ENCODE results near the gene RELL1.
"Not testable (repeated sequence)": the region's sequence is repeated elsewhere in the genome, so short reads cannot be mapped to it uniquely, and the experiment has no call there.

Gene RELL1

DNA sequence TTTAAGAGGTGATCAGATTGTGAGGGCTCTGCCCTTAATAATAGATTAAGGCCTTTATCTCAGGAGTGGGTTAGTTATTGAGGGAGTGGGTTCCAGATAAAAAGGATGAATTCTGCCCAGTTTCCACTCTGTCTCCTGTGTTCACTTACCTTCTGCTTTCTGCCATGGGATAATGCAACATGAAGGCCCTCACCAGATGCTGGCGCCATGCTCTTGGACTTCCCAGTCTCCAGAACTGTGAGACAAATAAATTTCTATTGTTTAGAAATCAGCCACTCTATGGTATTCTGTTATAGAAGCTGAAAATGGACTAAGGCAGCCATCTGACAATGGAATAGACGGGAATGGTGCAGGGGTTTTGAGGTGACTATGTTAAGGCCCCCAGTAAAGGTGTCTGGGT is 6.9 kb upstream of the RELL1 start:
- DNase-seq (ENCODE audit: low read depth), result no peak

- no peak for DNase-seq (ENCODE audit: low read depth)
These were observed 4.8 kb upstream of the RELL1 start for GRCh38 chr4:37690976-37691375.

GRCh38 chr4:37689353-37690095 is 3.3 kb upstream of the RELL1 start:
- no peak for DNase-seq (ENCODE audit: low read depth)

DNA sequence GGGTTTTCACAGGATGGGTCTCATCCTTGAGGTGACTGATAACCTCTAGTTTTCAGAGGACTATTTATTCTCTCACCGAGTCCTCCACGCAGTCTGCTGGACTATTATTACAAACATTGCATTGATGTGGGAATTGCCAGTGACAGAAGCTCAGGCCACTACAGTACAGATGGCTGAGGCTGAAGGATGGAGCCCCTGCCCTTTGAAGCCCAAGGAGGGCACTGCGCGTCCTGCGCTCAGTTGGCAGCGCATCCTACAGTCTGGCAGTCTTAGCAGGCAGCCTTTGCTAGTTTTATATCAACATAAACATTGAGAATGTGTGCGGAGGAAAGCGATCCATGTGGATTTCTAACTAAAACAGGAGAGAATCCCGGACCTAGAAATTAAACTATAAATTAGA is 1.5 kb upstream of the RELL1 start:
- DNase-seq (ENCODE audit: low read depth), result no peak

- no peak for DNase-seq (ENCODE audit: low read depth)
These were observed 1.0 kb upstream of the RELL1 start for GRCh38 chr4:37687194-37687562.

DNA sequence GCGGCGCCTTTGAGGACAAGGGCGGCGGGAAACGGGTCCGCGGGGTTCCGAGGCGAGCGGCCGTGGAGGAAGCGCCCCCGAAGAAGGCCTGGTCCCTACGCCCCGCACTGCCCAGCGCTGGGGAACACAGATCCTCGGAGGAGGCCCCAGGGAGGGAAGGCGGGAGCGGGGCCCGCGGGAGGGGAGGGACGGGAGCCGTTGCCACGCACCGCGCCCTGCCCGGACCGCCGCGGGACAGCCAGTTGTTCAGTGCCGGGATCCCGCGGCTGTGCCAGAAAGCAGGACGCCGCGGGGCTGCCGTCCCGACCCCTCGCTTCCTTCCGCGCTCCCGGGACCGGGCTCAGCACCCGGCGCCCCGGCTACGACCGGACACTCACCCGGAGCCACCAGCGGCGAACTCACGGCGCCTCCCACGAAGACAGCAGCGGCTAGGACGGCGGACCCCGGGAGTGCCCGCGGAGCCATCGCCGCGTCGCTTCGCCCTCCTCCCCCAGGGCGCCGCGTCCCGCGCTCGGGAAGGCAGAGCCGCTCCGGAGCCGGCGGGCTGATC is 278 bp downstream of the RELL1 start:
- peak; percentile 37 for DNase-seq (ENCODE audit: low read depth)

- peak; percentile 53 for DNase-seq (ENCODE audit: low read depth)
These were observed 884 bp downstream of the RELL1 start for GRCh38 chr4:37685161-37685822.

- DNase-seq (ENCODE audit: low read depth), result no peak
These were observed 2.0 kb downstream of the RELL1 start for GRCh38 chr4:37684154-37684553.

DNA sequence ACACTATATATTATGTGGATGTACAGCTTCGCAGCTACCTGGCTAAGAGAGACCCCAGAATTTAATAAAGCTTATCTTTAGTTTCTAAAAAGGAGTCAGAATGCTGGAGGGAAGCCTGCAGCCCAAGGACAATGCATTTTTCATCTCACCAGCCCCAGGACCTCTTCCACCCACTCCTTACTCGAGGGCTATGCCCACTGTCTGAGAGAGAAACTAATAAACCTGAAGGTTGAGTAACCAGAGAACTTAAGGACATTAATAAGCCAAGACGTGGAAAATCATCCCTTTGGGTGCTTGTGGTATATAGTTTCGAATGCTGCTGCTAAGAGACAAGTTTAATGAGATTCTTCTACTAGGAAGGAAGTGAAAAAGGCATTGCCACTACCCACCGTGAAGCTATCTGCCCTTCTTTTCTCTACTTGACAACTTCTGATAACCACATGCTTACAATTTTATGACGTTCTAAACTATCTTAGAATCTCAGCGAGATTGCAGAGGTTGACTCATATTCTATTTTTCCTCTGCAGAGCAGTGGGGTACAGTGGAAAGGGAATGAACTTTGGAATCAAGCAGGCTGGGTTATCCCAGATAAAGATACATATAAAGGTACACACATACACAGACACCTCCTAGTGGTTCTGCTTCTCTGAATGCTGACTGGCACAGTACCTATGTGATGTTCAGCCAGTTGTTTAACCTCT is 3.3 kb downstream of the RELL1 start:
- no peak for DNase-seq (ENCODE audit: low read depth)

DNA sequence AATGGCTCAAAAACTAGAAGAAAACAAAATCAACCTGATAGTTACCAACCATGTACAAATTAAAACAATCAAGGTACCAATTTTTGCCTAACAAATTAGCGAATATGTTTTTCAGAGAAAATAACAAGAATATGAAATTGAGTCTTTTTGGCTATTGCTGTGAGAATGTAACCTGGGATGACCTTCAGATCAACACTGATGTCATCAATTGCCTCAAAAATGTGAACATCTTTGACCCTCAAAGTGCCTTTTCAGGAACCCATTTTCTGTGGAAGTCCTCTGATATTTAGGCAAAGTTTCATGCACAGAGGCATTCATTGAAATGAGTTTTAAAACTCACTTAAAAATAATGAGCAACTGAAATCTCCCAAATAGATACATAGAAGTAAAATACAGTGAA is 6.1 kb downstream of the RELL1 start:
- DNase-seq (ENCODE audit: low read depth), result no peak

GRCh38 chr4:37679301-37679700 is 6.9 kb downstream of the RELL1 start:
- no peak for DNase-seq (ENCODE audit: low read depth)

- peak; percentile 59 for DNase-seq (ENCODE audit: low read depth)
These were observed 7.6 kb downstream of the RELL1 start for GRCh38 chr4:37678624-37679023.

- no peak for DNase-seq (ENCODE audit: low read depth)
These were observed 10.4 kb downstream of the RELL1 start for GRCh38 chr4:37675587-37676290.

GRCh38 chr4:37674439-37674838 is 11.7 kb downstream of the RELL1 start:
- no peak for DNase-seq (ENCODE audit: low read depth)

GRCh38 chr4:37673538-37674192 is 12.5 kb downstream of the RELL1 start:
- DNase-seq (ENCODE audit: low read depth), result no peak

DNA sequence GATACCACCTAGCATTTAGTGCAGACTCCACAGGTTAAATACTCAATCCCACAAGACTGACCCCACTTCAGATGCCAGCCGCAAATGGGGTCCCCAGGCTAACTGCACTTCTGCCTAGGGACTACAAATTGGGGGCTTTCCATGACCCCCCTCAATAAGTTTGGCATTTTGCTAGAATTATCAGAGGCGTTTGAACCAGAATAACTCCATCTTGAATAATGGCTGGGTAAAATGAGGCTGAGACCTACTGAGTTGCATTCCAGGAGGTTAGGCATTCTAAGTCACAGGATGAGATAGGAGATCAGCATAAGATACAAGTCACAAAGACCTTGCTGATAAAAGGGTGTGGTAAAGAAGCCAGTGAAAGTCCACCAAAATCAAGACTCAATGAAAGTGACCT is 15.1 kb downstream of the RELL1 start:
- DNase-seq (ENCODE audit: low read depth), result no peak

DNA sequence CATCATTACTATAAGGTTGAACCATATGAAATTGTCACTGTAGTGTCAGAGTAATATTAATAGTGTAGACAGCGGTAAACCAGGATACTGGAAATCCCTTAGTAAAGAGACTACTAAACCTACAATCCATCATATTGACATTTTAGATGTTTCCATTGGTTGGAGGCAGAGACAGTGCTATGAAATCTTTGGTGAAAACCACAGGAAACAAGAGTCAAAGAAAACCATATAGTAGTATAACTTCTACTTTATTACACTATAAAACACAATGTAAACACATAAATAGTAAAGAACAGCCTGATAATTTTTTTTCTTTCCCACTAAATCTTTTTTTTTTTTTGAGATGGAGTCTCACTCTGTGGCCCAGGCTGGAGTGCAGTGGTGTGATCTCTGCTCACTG is 15.9 kb downstream of the RELL1 start:
- DNase-seq (ENCODE audit: low read depth), result no peak

DNA sequence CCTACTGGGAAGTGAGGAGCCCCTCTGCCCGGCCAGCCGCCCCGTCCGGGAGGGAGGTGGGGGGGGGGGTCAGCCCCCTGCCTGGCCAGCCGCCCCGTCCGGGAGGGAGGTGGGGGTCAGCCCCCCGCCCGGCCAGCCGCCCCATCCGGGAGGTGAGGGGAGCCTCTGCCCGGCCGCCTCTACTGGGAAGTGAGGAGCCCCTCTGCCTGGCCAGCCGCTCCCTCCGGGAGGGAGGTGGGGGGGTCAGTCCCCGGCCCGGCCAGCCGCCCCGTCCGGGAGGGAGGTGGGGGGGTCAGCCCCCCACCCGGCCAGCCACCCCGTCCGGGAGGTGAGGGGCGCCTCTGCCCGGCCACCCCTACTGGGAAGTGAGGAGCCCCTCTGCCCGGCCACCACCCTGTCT is 17.1 kb downstream of the RELL1 start:
- DNase-seq (ENCODE audit: low read depth), result not testable (repeated sequence)

DNA sequence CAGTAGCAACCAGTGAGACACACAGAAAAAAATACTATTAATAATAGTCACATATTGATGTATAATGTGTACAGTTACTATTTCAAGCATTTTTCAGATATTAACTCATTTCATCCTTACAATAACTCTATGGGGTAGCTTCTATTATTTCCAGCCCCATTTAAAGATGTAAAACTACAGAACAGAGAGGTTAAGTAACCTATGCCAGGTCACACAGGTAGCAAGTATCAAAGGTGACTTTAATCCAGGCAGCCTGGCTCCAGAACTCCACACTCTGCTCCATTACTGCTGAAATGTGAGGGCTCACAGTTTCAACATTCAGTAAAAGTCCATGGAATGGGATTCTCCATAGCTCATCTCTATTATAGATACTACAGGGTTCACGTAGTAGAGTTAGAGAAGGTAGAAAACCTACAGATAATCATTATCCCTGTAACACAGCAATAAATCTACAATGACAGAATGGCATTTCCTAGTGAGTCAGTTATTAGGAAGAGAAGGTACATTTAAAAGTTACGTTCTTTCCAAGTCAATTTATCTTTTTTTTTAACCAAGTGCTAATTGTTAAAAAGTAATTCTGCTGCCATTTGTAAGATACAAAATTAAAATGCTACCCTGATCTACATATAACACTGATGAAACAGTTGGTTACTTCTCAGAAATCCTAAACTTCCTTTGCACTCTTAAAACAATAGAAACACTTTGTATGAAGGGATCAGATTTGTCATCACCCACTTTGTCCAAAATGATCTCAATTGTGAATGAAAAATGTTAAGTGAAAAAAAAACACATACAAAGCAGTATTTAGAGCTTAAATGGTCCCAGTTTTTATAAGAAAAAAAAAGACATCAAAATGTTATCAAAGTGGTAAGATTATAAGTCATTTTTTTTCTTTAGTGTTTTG is 18.7 kb downstream of the RELL1 start:
- DNase-seq (ENCODE audit: low read depth), result no peak

DNA sequence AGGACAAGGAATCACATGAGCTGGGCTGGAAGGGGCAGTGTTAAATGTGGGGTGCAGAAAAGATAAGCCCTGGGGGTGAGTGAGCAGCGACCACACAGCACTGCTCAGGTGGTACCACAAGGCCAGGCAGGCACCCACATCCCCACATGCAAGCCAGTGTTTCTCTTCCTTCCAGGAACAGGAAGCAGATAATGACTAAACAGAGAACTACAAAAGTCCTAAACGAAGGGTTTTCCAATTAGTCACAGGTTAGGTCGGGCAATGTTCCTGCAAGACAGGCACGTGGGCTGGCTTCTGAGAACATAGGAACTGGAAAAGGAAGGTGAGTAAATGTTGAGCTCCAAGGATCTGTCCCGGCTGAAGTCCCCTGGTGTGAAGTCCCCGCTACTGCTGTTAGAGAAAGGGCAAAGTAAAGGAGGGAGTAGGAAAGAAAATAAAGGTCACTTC is 19.5 kb downstream of the RELL1 start:
- peak; percentile 91 for DNase-seq (ENCODE audit: low read depth)
